ENCODE results near the gene MCCC1.
"Not testable (repeated sequence)": the region's sequence is repeated elsewhere in the genome, so short reads cannot be mapped to it uniquely, and the experiment has no call there.

Gene MCCC1

DNA sequence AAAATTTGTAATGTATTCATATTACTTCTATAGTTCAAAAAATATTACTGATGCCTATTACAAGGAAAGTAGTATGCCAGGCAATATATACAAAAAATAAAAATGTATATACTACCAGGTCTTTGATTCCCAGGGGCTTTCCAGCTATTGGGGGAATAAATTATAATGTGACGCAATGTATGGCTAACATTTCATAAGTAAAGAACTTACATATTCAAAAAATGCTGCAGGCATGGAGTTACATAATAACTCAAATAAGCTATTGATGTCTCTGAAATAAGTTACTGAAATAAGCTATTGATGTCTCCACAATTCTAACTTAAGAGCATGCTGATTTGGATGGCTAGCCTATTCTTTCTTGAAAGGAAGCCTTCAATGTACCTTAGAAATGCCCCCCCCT lies 30.2 kb downstream of the MCCC1 start:
- TF ChIP-seq, protein P1, sequence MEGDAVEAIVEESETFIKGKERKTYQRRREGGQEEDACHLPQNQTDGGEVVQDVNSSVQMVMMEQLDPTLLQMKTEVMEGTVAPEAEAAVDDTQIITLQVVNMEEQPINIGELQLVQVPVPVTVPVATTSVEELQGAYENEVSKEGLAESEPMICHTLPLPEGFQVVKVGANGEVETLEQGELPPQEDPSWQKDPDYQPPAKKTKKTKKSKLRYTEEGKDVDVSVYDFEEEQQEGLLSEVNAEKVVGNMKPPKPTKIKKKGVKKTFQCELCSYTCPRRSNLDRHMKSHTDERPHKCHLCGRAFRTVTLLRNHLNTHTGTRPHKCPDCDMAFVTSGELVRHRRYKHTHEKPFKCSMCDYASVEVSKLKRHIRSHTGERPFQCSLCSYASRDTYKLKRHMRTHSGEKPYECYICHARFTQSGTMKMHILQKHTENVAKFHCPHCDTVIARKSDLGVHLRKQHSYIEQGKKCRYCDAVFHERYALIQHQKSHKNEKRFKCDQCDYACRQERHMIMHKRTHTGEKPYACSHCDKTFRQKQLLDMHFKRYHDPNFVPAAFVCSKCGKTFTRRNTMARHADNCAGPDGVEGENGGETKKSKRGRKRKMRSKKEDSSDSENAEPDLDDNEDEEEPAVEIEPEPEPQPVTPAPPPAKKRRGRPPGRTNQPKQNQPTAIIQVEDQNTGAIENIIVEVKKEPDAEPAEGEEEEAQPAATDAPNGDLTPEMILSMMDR (IDR thresholded peaks at IDR 0.05; ENCODE audit: borderline replicate concordance, insufficient read depth, low read depth, low read length), result no peak

DNA sequence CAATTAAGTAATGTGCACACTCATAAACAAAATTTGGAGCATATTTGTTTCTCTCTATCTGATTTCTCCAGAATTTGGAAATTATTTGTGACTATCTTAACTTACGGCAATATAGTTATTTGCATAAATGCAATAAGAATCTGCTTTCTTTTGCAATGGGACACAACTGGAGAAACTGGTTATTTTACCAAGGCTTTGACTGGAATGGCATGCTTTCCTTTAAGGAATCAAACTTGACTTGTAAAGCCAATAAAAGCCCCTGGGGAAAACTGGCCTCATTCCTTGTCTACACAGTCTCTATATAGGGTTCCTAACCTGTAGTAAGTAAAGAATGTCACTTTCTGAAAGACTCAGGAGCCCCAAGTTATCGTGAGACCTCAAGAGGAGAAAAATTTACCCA lies 32.4 kb downstream of the MCCC1 start:
- not testable (repeated sequence) for H3K4me3 ChIP-seq (ENCODE audit: low read depth, low read length)

More for the DNA sequence above, 30.2 kb downstream of the MCCC1 start:
- H3K4me3 ChIP-seq (ENCODE audit: low read depth, low read length), result no peak overlapping the region

- no peak overlapping the region for H3K4me3 ChIP-seq (ENCODE audit: low read depth, low read length)
- TF ChIP-seq, protein P1 (IDR thresholded peaks at IDR 0.05; ENCODE audit: borderline replicate concordance, insufficient read depth, low read depth, low read length), result no peak
These were observed 34.8 kb downstream of the MCCC1 start for GRCh38 chr3:183064475-183064874.

- H3K4me3 ChIP-seq (ENCODE audit: low read depth, low read length), result no peak overlapping the region
- TF ChIP-seq, protein P1 (IDR thresholded peaks at IDR 0.05; ENCODE audit: borderline replicate concordance, insufficient read depth, low read depth, low read length), result no peak
These were observed 37.7 kb downstream of the MCCC1 start for GRCh38 chr3:183061391-183062172.

DNA sequence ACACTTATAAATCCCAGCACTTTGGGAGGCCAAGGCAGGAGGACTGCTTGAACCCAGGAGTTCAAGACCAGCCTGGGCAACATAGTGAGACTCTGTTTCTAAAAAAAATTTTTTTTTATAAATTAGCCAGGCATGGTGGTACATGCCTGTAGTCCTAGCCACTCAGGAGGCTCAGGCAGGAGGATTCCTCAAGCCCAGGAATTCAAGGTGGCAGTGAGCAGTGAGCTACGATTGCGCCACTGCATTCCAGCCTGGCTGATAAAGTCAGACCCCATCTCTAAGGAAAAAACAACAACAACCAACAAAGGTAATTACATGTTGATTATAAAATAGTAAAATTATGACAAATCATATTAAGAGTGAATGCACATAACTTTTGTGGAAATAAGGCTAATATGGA lies 40.9 kb downstream of the MCCC1 start:
- H3K4me3 ChIP-seq (ENCODE audit: low read depth, low read length), result no peak overlapping the region
- TF ChIP-seq, protein P1 (IDR thresholded peaks at IDR 0.05; ENCODE audit: borderline replicate concordance, insufficient read depth, low read depth, low read length), result no peak

- H3K4me3 ChIP-seq (ENCODE audit: low read depth, low read length), result no peak overlapping the region
- TF ChIP-seq, protein P1 (IDR thresholded peaks at IDR 0.05; ENCODE audit: borderline replicate concordance, insufficient read depth, low read depth, low read length), result no peak
These were observed 48.6 kb downstream of the MCCC1 start for GRCh38 chr3:183050706-183051105.

DNA sequence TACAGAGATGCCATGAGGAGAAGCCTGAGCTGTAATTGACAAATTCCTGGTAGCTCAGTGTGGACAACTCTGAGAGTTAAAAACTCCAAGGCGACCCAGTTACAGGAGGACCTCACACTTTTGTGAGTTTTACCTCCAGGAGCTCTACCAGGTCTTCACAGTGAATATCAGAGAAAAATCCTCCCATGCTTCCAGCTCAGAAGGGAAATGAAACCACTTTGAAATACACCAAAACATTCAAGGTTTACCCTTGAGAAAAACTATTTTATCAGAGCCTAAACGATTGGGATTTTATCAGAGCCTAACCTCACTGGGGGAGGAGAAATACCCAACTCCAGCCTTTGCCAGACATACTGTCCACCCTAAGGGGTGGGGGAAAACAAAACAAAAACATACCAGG lies 52.4 kb downstream of the MCCC1 start:
- H3K4me3 ChIP-seq (ENCODE audit: low read depth, low read length), result no peak overlapping the region
- TF ChIP-seq, protein P1 (IDR thresholded peaks at IDR 0.05; ENCODE audit: borderline replicate concordance, insufficient read depth, low read depth, low read length), result no peak

Data from GM12875 (cell line).